ENCODE measurements around the gene CDHR5.
A peak's percentile ranks its signal among the peaks of the same experiment; 100 is the strongest.

The CDHR5 gene

GRCh38 chr11:621838-622237 lies 2.9 kb downstream of the CDHR5 start:
- DNase-seq (ENCODE audit: low read depth), result no peak

- DNase-seq (ENCODE audit: low read depth), result no peak
Measured at GRCh38 chr11:620935-621814, 3.6 kb downstream of the CDHR5 start.

- DNase-seq (ENCODE audit: low read depth), result no peak
Measured at GRCh38 chr11:620201-620600, 4.6 kb downstream of the CDHR5 start.

GRCh38 chr11:619628-620050 lies 5.1 kb downstream of the CDHR5 start:
- no peak for DNase-seq (ENCODE audit: low read depth)

GRCh38 chr11:618856-619627 lies 5.7 kb downstream of the CDHR5 start:
- no peak for DNase-seq (ENCODE audit: low read depth)

GRCh38 chr11:617912-618682 lies 6.7 kb downstream of the CDHR5 start:
- DNase-seq (ENCODE audit: low read depth), result no peak

- no peak for DNase-seq (ENCODE audit: low read depth)
Measured at GRCh38 chr11:617199-617911, 7.4 kb downstream of the CDHR5 start.

GRCh38 chr11:616320-617198 lies 8.2 kb downstream of the CDHR5 start:
- no peak for DNase-seq (ENCODE audit: low read depth)

GRCh38 chr11:615504-616319 lies 9.0 kb downstream of the CDHR5 start, which contains the start of gene IRF7:
Gene IRF7 (minus strand): TSS chr11:615950. CDS start chr11:615364, 586 bp downstream.
- DNase-seq (ENCODE audit: low read depth), result peak; percentile 94

- no peak for DNase-seq (ENCODE audit: low read depth)
Measured at GRCh38 chr11:614623-615503, 9.9 kb downstream of the CDHR5 start.

- DNase-seq (ENCODE audit: low read depth), result no peak
Measured at GRCh38 chr11:614021-614622, 10.6 kb downstream of the CDHR5 start.

GRCh38 chr11:613369-613968 lies 11.3 kb downstream of the CDHR5 start:
- peak; percentile 69 for DNase-seq (ENCODE audit: low read depth)

- DNase-seq (ENCODE audit: low read depth), result no peak
Measured at GRCh38 chr11:612961-613300, 11.8 kb downstream of the CDHR5 start.

- peak; percentile 27 for DNase-seq (ENCODE audit: low read depth)
Measured at GRCh38 chr11:612201-612960, 12.4 kb downstream of the CDHR5 start.

GRCh38 chr11:611001-611996 lies 13.5 kb downstream of the CDHR5 start:
- DNase-seq (ENCODE audit: low read depth), result no peak

Data from EH (cell line).